HG03039 (cell line): ENCODE measurements around the gene DYNLRB2.

ENCODE experiments used
- ATAC-seq: cut with Tn5 transposase; IDR thresholded peaks from one replicate; pipeline ENCODE4 v1.9.1; 2021; ENCODE audit warnings: mild to moderate bottlenecking, moderate library complexity; ENCODE audit not compliant: unreplicated experiment

The DYNLRB2 gene

GRCh38 chr16:80596507-80597207 is 55.9 kb downstream of the DYNLRB2 start:
- ATAC-seq: no peak

GRCh38 chr16:80599466-80599865 is 58.7 kb downstream of the DYNLRB2 start:
- no peak for ATAC-seq
